Measurements from ENCODE around the gene SRC. TPM values are rescaled to one million over a fixed set of nuclear protein-coding genes. Genes with fewer than 3 reads are reported as not detected.

SRC gene
- total RNA-seq, 1 experiment from 2014 or later, result 23.3 TPM

DNA sequence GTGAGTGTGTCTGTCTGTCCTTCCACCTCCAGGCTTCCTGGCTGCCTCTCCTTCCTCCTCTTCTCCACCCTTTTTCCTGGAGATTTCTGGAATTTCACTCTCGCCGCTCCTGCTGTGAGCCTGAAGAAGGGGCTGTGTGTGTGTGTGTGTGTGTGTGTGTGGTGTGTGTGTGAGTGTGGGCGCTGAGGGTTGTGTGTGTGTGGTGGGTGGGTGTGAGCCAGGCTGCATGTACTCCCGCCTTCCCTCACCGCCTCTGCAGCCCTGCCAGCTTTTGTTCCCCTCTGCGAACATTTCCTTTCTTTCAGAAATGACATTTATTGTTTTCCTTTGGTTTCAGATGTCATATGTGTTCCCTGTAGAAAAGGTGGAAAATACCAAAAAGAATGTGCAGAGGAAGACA lies 76.0 kb downstream of the SRC start:
- BruUV-seq (replicated peaks), result no TSS peak
- no peak for DNase-seq (ENCODE audit: low spot score)
- ChIA-PET CTCF (no interaction called here), POLR2A (ENCODE audit: low non-redundant PET) (no interaction called here)
- no peak overlapping the region for H3K27ac ChIP-seq (ENCODE audit: low read depth, low read length, poor library complexity, severe bottlenecking)
- H3K27me3 ChIP-seq (replicated peaks; ENCODE audit: insufficient read depth, low read depth, low read length, poor library complexity), result peaks cover 23% of the 10 kb centered on the region
- no peak overlapping the region for H3K4me3 ChIP-seq (ENCODE audit: low read depth, low read length, poor library complexity, severe bottlenecking)
- no peak for TF ChIP-seq EZH2 (IDR thresholded peaks at IDR 0.05; ENCODE audit: borderline replicate concordance, low read depth, low read length, poor library complexity, severe bottlenecking)
- TF ChIP-seq, protein P1, sequence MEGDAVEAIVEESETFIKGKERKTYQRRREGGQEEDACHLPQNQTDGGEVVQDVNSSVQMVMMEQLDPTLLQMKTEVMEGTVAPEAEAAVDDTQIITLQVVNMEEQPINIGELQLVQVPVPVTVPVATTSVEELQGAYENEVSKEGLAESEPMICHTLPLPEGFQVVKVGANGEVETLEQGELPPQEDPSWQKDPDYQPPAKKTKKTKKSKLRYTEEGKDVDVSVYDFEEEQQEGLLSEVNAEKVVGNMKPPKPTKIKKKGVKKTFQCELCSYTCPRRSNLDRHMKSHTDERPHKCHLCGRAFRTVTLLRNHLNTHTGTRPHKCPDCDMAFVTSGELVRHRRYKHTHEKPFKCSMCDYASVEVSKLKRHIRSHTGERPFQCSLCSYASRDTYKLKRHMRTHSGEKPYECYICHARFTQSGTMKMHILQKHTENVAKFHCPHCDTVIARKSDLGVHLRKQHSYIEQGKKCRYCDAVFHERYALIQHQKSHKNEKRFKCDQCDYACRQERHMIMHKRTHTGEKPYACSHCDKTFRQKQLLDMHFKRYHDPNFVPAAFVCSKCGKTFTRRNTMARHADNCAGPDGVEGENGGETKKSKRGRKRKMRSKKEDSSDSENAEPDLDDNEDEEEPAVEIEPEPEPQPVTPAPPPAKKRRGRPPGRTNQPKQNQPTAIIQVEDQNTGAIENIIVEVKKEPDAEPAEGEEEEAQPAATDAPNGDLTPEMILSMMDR (conservative IDR thresholded peaks at IDR 0.05; ENCODE audit: low read depth, low read length), result no peak
- intact Hi-C loops (cut with micrococcal nuclease; ENCODE audit: unreplicated experiment), result no loop called here
- H3K9me3 ChIP-seq (ENCODE audit: low read depth, low read length, poor library complexity, severe bottlenecking), result no peaks in the 10 kb centered on the region
- peaks cover 5% of the 10 kb centered on the region for H3K4me1 ChIP-seq (ENCODE audit: insufficient read depth, low read length, poor library complexity, severe bottlenecking)
- H3K36me3 ChIP-seq (ENCODE audit: insufficient read depth, low read length, poor library complexity, severe bottlenecking), result no peaks in the 10 kb centered on the region

DNA sequence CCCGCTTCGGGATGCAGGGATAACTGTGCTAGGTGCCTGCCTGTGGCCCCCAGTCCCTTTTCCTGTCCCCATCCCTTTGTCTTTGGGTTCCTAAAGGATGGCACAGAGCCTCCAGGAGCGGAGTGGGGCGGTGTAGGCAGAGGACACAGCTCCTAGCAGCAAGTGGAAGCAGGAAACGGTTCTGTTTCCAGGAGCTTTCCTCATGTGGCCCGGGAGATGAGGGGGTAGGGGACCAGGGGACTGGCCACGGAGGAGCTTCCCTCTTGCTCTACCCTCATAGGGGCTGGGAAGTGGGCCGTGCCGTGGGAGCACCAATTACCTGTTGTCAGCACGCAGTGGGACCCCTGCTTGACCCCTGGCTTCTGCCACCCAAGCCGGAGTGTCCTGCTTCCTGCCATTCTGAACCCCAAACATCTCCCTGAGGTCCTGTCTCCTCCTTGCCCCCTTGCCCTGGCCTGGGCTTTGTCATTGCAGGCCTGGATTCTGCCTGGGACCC lies 76.9 kb downstream of the SRC start:
- TF ChIP-seq, protein P1 (conservative IDR thresholded peaks at IDR 0.05; ENCODE audit: low read depth, low read length), result no peak
- TF ChIP-seq EZH2 (IDR thresholded peaks at IDR 0.05; ENCODE audit: borderline replicate concordance, low read depth, low read length, poor library complexity, severe bottlenecking), result no peak
- Histone ChIP-seq H3K27me3 (replicated peaks; ENCODE audit: insufficient read depth, low read depth, low read length, poor library complexity) (peaks cover 32% of the 10 kb centered on the region), H3K9me3 (ENCODE audit: low read depth, low read length, poor library complexity, severe bottlenecking) (no peaks in the 10 kb centered on the region), H3K36me3 (ENCODE audit: insufficient read depth, low read length, poor library complexity, severe bottlenecking) (no peaks in the 10 kb centered on the region), H3K27ac (ENCODE audit: low read depth, low read length, poor library complexity, severe bottlenecking) (no peak overlapping the region), H3K4me1 (ENCODE audit: insufficient read depth, low read length, poor library complexity, severe bottlenecking) (peaks cover 5% of the 10 kb centered on the region), H3K4me3 (ENCODE audit: low read depth, low read length, poor library complexity, severe bottlenecking) (no peak overlapping the region)
- POLR2A ChIA-PET (ENCODE audit: low non-redundant PET), result no interaction called here
- intact Hi-C loops (cut with micrococcal nuclease; ENCODE audit: unreplicated experiment), result no loop called here
- CTCF ChIA-PET, result no interaction called here
- DNase-seq (ENCODE audit: low spot score), result no peak
- BruUV-seq (replicated peaks), result no TSS peak

DNA sequence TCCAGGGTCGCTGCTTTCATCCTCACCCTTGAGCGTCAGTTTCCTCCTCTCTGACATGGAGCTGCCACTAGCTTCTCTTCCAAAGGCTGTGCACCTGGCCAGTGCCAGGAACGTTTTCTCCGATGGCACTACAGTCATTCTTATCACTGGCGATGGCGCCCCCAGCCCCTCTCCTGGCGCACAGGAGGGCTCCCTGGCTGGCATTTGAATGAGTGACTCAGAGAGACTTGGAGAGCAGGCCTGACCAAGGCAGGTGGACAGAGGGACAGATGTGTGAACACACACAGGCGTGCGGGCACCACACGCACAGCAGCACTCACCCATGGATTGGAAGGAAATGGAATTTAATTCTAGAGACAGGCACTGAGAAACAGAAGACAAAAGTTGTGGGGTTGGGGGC lies 77.6 kb downstream of the SRC start:
- no peak overlapping the region for H3K4me3 ChIP-seq (ENCODE audit: low read depth, low read length, poor library complexity, severe bottlenecking)
- no TSS peak for BruUV-seq (replicated peaks)
- H3K27ac ChIP-seq (ENCODE audit: low read depth, low read length, poor library complexity, severe bottlenecking), result no peak overlapping the region
- no peak for DNase-seq (ENCODE audit: low spot score)
- POLR2A ChIA-PET (ENCODE audit: low non-redundant PET), result no interaction called here
- H3K36me3 ChIP-seq (ENCODE audit: insufficient read depth, low read length, poor library complexity, severe bottlenecking), result no peaks in the 10 kb centered on the region
- H3K27me3 ChIP-seq (replicated peaks; ENCODE audit: insufficient read depth, low read depth, low read length, poor library complexity), result peaks cover 36% of the 10 kb centered on the region
- no peak for TF ChIP-seq EZH2 (IDR thresholded peaks at IDR 0.05; ENCODE audit: borderline replicate concordance, low read depth, low read length, poor library complexity, severe bottlenecking)
- TF ChIP-seq, protein P1 (conservative IDR thresholded peaks at IDR 0.05; ENCODE audit: low read depth, low read length), result no peak
- CTCF ChIA-PET, result no interaction called here
- no peaks in the 10 kb centered on the region for H3K9me3 ChIP-seq (ENCODE audit: low read depth, low read length, poor library complexity, severe bottlenecking)
- peaks cover 5% of the 10 kb centered on the region for H3K4me1 ChIP-seq (ENCODE audit: insufficient read depth, low read length, poor library complexity, severe bottlenecking)
- intact Hi-C loops (cut with micrococcal nuclease; ENCODE audit: unreplicated experiment), result no loop called here

All from A673 (cell line).